OCI-LY1 (cell line): ENCODE measurements around the gene FRMD4A.

ENCODE experiments used
- CTCF ChIP-seq: fragments of 200-600 bp; sonication (generic), shearing (Covaris generic); IDR thresholded peaks from 2 replicates; pipeline ENCODE4 v1.5.1; 2017; ENCODE audit warnings: mild to moderate bottlenecking, antibody characterized with exemption, low read length, moderate library complexity, mixed read lengths
- EZH2 ChIP-seq: fragments of 200-600 bp; sonication (generic), shearing (Covaris generic); IDR thresholded peaks from 2 replicates; pipeline ENCODE4 v1.8.0; 2017; ENCODE audit warnings: borderline replicate concordance, mixed run types, mild to moderate bottlenecking, antibody characterized with exemption, low read length, moderate library complexity, mixed read lengths

DNA sequence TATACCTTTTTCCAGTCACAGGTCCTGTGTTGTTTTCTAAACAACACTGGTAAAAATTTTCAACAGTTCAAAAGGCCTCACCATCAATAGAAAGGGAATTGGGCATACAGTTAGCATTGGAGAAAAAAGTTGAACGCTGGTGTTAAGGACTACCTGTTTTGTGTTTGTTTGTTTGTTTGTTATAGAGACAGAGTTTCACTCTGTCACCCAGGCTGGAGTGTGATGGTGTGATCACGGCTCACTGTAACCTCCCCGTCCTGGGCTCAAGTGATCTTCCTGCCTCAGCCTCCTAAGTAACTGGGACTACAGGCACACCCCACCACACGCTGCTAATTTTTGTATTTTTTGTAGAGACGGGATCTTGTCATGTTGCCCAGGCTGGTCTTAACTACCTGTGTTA lies 437.9 kb downstream of the FRMD4A start:
- TF ChIP-seq CTCF (no peak), EZH2 (no peak)
